ENCODE measurements around the gene CNTRL.

Gene CNTRL

DNA sequence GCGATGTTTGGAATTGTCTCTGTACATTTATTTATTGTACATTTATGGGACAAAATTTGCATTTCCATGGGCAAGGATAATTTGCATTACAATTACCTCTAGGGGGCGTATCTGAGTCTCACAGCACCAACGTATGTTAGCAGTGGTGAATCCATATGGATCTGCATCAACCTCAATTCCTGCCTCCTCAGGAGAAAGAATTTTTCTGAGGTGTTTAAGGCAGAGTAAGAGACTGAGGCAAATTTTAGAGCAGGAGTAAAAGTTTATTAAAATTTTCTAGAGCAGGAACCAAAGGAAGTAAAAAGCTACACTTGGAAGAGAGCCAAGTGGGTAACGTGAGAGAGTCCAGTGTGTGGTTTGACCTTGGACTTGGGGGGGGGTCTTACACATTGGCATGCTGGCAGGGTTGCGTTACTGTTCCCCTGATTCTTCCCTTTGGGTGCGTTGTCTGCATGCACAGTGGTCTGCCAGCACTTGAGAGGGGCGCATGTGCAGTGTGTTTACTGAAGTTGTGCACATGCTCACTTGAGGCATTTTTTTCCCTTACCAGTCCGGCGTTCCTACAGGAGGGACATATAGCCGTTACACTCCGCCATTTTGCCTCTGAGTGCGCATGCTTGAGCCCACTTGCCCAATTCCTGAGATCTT, 147.9 kb downstream of the CNTRL start:
- Histone ChIP-seq H3K4me3 (ENCODE audit: low read length) (no peak overlapping the region), H3K36me3 (ENCODE audit: insufficient read depth, low read length) (no peaks in the 10 kb centered on the region), H3K4me1 (ENCODE audit: insufficient read depth, low read length) (peaks cover 5% of the 10 kb centered on the region), H2AFZ (ENCODE audit: low read depth, low read length) (no peak overlapping the region), H3K9me3 (ENCODE audit: low read length) (no peaks in the 10 kb centered on the region), H3K27me3 (ENCODE audit: insufficient read depth, low read length) (no peaks in the 10 kb centered on the region)

DNA sequence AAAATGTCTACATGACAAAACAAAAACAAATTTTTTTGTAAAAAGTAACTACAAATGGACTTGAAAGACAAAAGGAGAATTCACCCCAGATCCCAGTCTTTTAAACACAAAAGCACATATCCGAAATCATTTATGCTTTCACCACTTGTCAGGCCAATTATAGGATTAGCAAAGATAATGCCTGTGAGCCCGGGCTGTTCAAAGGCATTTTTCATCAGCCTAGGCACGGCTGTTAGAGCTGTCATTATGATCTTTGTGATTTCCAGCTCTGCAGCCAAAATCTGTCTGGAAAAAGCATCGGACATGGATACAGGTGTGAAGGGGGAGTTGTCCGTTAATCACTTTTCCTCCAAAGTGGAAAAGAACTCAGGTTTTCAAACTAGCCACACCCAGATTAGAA, 150.5 kb downstream of the CNTRL start:
- Histone ChIP-seq H2AFZ (ENCODE audit: low read depth, low read length) (no peak overlapping the region), H3K4me3 (ENCODE audit: low read length) (no peak overlapping the region), H3K36me3 (ENCODE audit: insufficient read depth, low read length) (no peaks in the 10 kb centered on the region), H3K4me1 (ENCODE audit: insufficient read depth, low read length) (peaks cover 5% of the 10 kb centered on the region), H3K27me3 (ENCODE audit: insufficient read depth, low read length) (no peaks in the 10 kb centered on the region), H3K9me3 (ENCODE audit: low read length) (no peaks in the 10 kb centered on the region)

DNA sequence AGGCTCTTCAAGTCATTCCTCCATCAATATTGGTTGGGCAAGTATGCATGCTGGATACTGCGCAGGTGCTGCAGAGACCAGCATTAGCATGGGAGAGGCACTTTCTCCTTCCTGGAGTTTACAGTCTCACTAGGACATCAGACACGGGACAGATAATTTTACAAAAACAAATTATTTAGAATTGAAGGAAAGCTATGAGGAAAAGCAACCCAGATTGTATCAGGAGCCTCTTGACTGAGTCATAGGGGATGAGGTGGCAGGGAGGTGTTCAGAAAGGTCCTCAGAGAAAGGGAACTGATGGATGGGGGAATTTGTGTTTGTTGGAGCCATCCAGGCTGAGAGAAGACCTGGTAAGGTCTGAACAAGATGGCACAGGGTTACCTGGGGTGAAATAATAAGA, 151.4 kb downstream of the CNTRL start:
- H3K36me3 ChIP-seq (ENCODE audit: insufficient read depth, low read length) = no peaks in the 10 kb centered on the region
- no peaks in the 10 kb centered on the region for H3K27me3 ChIP-seq (ENCODE audit: insufficient read depth, low read length)
- H3K4me3 ChIP-seq (ENCODE audit: low read length) = no peak overlapping the region
- H2AFZ ChIP-seq (ENCODE audit: low read depth, low read length) = no peak overlapping the region
- H3K4me1 ChIP-seq (ENCODE audit: insufficient read depth, low read length) = peaks cover 2% of the 10 kb centered on the region
- no peaks in the 10 kb centered on the region for H3K9me3 ChIP-seq (ENCODE audit: low read length)
